ENCODE measurements around the gene DYNC2H1. TPM values are rescaled to one million over a fixed set of nuclear protein-coding genes. Genes with fewer than 3 reads are reported as not detected.

DYNC2H1 gene, protein sequence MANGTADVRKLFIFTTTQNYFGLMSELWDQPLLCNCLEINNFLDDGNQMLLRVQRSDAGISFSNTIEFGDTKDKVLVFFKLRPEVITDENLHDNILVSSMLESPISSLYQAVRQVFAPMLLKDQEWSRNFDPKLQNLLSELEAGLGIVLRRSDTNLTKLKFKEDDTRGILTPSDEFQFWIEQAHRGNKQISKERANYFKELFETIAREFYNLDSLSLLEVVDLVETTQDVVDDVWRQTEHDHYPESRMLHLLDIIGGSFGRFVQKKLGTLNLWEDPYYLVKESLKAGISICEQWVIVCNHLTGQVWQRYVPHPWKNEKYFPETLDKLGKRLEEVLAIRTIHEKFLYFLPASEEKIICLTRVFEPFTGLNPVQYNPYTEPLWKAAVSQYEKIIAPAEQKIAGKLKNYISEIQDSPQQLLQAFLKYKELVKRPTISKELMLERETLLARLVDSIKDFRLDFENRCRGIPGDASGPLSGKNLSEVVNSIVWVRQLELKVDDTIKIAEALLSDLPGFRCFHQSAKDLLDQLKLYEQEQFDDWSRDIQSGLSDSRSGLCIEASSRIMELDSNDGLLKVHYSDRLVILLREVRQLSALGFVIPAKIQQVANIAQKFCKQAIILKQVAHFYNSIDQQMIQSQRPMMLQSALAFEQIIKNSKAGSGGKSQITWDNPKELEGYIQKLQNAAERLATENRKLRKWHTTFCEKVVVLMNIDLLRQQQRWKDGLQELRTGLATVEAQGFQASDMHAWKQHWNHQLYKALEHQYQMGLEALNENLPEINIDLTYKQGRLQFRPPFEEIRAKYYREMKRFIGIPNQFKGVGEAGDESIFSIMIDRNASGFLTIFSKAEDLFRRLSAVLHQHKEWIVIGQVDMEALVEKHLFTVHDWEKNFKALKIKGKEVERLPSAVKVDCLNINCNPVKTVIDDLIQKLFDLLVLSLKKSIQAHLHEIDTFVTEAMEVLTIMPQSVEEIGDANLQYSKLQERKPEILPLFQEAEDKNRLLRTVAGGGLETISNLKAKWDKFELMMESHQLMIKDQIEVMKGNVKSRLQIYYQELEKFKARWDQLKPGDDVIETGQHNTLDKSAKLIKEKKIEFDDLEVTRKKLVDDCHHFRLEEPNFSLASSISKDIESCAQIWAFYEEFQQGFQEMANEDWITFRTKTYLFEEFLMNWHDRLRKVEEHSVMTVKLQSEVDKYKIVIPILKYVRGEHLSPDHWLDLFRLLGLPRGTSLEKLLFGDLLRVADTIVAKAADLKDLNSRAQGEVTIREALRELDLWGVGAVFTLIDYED (N-terminal part only)
- total RNA-seq (2021) (13.7 to 17.2 TPM (median 14.9 TPM) in 3 replicates), Bru-seq, nascent RNA (percentile 58 among the genes with signal in this experiment)
- long read RNA-seq, experiment 1, full-length matches to known transcripts: 1 of 45 reads
- long read RNA-seq, experiment 1, partial matches to known transcripts: 32 of 45 reads
- long read RNA-seq, experiment 1, other reads (novel, unspliced or antisense): 12 of 45 reads
- long read RNA-seq, experiment 2, partial matches to known transcripts: 11 of 18 reads
- long read RNA-seq, experiment 2, other reads (novel, unspliced or antisense): 7 of 18 reads
- long read RNA-seq, experiment 3, partial matches to known transcripts: 2 of 3 reads
- long read RNA-seq, experiment 3, other reads (novel, unspliced or antisense): 1 of 3 reads

DNA sequence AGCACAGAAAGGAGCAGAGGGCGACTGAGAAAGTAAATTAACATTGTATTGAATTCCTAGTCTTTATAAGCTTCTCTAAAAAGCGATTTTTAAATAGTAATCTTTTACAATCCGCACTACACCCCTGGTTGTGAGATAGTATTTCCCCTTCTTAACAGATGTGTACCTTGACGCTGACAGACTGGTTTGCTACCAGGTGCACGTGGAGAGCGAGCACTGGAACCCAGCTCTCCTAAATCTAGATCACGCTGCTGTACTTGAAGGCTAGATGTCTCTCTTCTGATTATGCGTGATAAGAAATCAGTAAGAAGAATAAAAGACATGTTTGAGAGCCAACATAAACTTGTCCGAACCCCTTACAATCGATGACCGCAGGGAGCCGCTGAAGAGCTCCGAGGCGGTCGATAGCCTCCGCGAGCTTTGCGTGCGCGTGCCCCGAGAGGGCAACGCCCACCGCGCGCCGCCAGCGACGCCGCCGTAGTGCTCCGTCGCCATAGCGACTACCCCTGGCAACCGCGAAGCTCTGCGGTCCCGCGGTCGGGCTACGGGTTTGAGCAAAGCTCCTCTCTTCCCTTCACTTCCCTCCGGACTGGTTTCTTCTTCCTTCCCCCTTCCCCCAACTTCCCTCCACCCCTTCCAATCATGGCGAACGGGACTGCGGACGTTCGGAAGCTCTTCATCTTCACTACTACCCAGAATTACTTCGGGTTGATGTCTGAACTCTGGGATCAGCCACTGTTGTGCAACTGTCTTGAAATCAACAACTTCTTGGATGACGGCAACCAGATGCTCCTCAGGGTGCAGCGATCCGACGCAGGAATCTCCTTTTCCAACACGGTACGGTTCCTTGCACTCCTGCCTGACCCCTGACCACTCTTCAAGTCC lies at the start of gene DYNC2H1:
DYNC2H1 (plus strand) TSS at position 494 of the 885 bp plus-strand sequence; CDS start at position 643, 149 bp downstream.
- Mint-ChIP-seq H3K27me3 (ENCODE audit: low read depth) (no peaks in the 10 kb centered on the region; the same call in 1 of the 2 replicates), H3K4me1 (peaks cover 17% of the 10 kb centered on the region), H3K9me3 (no peaks in the 10 kb centered on the region), H3K4me3 (peak within 1 kb of the TSS; percentile 95), H3K27ac (peak within 1 kb of the TSS; percentile 85), H3K36me3 (peaks cover 3% of the 10 kb centered on the region)
- ChIA-PET POLR2A (interaction anchor here (1.8 kb wide), 1 partner anchor 18 kb away, joined by 29 read pairs; the partner anchor contains the start of gene DCUN1D5), CTCF (interaction anchor here (0.5 to 1.6 kb wide), 12 partner anchors 9 to 376 kb away, joined by 3 to 36 read pairs (median 4); partner anchors contain the start of gene DCUN1D5)
- DNase-seq (ENCODE audit: low spot score) (peak; percentile 92), ATAC-seq (peak; percentile 97)
- TF ChIP-seq NFE2L1 (CRISPR knock-in tag; IDR thresholded peaks at IDR 0.05): no peak; the same call in 1 of the 2 replicates
- TF ChIP-seq FOXK1 (CRISPR knock-in tag; IDR thresholded peaks at IDR 0.05): no peak
- TF ChIP-seq ELF4 (CRISPR knock-in tag; IDR thresholded peaks at IDR 0.05; ENCODE audit: low read depth): no peak
- no peak for TF ChIP-seq CDX4 (CRISPR knock-in tag; IDR thresholded peaks at IDR 0.05; ENCODE audit: borderline replicate concordance)
- no peak for TF ChIP-seq MXD4 (CRISPR knock-in tag; IDR thresholded peaks at IDR 0.05; ENCODE audit: borderline replicate concordance)
- no peak for TF ChIP-seq AR (CRISPR knock-in tag; IDR thresholded peaks at IDR 0.05)
- TF ChIP-seq, protein P1, sequence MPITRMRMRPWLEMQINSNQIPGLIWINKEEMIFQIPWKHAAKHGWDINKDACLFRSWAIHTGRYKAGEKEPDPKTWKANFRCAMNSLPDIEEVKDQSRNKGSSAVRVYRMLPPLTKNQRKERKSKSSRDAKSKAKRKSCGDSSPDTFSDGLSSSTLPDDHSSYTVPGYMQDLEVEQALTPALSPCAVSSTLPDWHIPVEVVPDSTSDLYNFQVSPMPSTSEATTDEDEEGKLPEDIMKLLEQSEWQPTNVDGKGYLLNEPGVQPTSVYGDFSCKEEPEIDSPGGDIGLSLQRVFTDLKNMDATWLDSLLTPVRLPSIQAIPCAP (CRISPR knock-in tag; IDR thresholded peaks at IDR 0.05): no peak
- TF ChIP-seq USF1 (CRISPR knock-in tag; IDR thresholded peaks at IDR 0.05): no peak
- TF ChIP-seq ZNF138 (CRISPR knock-in tag; conservative IDR thresholded peaks at IDR 0.05): no peak
- no peak for TF ChIP-seq ATF1 (CRISPR knock-in tag; IDR thresholded peaks at IDR 0.05)
- TF ChIP-seq, protein P2, sequence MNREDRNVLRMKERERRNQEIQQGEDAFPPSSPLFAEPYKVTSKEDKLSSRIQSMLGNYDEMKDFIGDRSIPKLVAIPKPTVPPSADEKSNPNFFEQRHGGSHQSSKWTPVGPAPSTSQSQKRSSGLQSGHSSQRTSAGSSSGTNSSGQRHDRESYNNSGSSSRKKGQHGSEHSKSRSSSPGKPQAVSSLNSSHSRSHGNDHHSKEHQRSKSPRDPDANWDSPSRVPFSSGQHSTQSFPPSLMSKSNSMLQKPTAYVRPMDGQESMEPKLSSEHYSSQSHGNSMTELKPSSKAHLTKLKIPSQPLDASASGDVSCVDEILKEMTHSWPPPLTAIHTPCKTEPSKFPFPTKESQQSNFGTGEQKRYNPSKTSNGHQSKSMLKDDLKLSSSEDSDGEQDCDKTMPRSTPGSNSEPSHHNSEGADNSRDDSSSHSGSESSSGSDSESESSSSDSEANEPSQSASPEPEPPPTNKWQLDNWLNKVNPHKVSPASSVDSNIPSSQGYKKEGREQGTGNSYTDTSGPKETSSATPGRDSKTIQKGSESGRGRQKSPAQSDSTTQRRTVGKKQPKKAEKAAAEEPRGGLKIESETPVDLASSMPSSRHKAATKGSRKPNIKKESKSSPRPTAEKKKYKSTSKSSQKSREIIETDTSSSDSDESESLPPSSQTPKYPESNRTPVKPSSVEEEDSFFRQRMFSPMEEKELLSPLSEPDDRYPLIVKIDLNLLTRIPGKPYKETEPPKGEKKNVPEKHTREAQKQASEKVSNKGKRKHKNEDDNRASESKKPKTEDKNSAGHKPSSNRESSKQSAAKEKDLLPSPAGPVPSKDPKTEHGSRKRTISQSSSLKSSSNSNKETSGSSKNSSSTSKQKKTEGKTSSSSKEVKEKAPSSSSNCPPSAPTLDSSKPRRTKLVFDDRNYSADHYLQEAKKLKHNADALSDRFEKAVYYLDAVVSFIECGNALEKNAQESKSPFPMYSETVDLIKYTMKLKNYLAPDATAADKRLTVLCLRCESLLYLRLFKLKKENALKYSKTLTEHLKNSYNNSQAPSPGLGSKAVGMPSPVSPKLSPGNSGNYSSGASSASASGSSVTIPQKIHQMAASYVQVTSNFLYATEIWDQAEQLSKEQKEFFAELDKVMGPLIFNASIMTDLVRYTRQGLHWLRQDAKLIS (CRISPR knock-in tag; IDR thresholded peaks at IDR 0.05; ENCODE audit: borderline replicate concordance): no peak
- no peak for TF ChIP-seq ZNF263 (CRISPR knock-in tag; IDR thresholded peaks at IDR 0.05; ENCODE audit: low read depth)
- peak; percentile 90 for TF ChIP-seq SP1 (CRISPR knock-in tag; conservative IDR thresholded peaks at IDR 0.05)
- no peak for TF ChIP-seq NR1H2 (CRISPR knock-in tag; IDR thresholded peaks at IDR 0.05)
- TF ChIP-seq, protein P3, sequence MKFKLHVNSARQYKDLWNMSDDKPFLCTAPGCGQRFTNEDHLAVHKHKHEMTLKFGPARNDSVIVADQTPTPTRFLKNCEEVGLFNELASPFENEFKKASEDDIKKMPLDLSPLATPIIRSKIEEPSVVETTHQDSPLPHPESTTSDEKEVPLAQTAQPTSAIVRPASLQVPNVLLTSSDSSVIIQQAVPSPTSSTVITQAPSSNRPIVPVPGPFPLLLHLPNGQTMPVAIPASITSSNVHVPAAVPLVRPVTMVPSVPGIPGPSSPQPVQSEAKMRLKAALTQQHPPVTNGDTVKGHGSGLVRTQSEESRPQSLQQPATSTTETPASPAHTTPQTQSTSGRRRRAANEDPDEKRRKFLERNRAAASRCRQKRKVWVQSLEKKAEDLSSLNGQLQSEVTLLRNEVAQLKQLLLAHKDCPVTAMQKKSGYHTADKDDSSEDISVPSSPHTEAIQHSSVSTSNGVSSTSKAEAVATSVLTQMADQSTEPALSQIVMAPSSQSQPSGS (CRISPR knock-in tag; IDR thresholded peaks at IDR 0.05; ENCODE audit: borderline replicate concordance, low read depth): no peak
- no peak for TF ChIP-seq PRRX2 (CRISPR knock-in tag; IDR thresholded peaks at IDR 0.05)
- TF ChIP-seq, protein P4, sequence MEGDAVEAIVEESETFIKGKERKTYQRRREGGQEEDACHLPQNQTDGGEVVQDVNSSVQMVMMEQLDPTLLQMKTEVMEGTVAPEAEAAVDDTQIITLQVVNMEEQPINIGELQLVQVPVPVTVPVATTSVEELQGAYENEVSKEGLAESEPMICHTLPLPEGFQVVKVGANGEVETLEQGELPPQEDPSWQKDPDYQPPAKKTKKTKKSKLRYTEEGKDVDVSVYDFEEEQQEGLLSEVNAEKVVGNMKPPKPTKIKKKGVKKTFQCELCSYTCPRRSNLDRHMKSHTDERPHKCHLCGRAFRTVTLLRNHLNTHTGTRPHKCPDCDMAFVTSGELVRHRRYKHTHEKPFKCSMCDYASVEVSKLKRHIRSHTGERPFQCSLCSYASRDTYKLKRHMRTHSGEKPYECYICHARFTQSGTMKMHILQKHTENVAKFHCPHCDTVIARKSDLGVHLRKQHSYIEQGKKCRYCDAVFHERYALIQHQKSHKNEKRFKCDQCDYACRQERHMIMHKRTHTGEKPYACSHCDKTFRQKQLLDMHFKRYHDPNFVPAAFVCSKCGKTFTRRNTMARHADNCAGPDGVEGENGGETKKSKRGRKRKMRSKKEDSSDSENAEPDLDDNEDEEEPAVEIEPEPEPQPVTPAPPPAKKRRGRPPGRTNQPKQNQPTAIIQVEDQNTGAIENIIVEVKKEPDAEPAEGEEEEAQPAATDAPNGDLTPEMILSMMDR (IDR thresholded peaks at IDR 0.05): no peak

Measured in WTC11 (cell line).